ENCODE results near the gene ARHGEF28.

DNA sequence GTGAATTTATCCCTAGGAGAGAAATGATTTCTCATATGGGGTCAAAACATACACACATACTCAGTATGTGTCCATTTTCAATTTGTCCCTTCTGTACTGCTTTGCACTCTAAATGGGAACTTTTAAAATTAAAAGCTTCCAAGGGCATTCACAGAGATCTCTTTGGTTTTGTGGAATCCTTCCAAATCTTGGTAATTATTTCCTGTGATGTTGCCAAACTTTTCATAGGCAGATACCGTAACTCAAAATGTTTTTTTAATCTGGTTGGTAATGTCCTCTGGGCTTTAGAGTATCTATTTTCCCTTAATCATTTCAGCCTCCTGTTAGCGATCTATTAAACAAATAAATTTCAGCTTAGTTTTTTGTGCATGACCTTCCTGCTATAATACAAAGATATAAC is 282.4 kb downstream of the ARHGEF28 start:
- TF ChIP-seq SIN3A (IDR thresholded peaks at IDR 0.05; ENCODE audit: borderline replicate concordance, insufficient read depth, low read length), result no peak
- TF ChIP-seq TAF1 (IDR thresholded peaks at IDR 0.05; ENCODE audit: borderline replicate concordance, insufficient read depth, low read length), result no peak
- TF ChIP-seq, protein P1, sequence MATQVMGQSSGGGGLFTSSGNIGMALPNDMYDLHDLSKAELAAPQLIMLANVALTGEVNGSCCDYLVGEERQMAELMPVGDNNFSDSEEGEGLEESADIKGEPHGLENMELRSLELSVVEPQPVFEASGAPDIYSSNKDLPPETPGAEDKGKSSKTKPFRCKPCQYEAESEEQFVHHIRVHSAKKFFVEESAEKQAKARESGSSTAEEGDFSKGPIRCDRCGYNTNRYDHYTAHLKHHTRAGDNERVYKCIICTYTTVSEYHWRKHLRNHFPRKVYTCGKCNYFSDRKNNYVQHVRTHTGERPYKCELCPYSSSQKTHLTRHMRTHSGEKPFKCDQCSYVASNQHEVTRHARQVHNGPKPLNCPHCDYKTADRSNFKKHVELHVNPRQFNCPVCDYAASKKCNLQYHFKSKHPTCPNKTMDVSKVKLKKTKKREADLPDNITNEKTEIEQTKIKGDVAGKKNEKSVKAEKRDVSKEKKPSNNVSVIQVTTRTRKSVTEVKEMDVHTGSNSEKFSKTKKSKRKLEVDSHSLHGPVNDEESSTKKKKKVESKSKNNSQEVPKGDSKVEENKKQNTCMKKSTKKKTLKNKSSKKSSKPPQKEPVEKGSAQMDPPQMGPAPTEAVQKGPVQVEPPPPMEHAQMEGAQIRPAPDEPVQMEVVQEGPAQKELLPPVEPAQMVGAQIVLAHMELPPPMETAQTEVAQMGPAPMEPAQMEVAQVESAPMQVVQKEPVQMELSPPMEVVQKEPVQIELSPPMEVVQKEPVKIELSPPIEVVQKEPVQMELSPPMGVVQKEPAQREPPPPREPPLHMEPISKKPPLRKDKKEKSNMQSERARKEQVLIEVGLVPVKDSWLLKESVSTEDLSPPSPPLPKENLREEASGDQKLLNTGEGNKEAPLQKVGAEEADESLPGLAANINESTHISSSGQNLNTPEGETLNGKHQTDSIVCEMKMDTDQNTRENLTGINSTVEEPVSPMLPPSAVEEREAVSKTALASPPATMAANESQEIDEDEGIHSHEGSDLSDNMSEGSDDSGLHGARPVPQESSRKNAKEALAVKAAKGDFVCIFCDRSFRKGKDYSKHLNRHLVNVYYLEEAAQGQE (IDR thresholded peaks at IDR 0.05; ENCODE audit: insufficient read depth in 1 of 2, low read depth in 2 of 2, low read length in 2 of 2), result no peak
